ENCODE results near the gene GAMT. TPM values are rescaled to one million over a fixed set of nuclear protein-coding genes. Genes with fewer than 3 reads are reported as not detected.
A peak's percentile ranks its signal among the peaks of the same experiment; 100 is the strongest.

Gene GAMT
- total and polyA plus RNA-seq, 8 donors, result 5.9 to 26.1 (median 23.3) TPM

DNA sequence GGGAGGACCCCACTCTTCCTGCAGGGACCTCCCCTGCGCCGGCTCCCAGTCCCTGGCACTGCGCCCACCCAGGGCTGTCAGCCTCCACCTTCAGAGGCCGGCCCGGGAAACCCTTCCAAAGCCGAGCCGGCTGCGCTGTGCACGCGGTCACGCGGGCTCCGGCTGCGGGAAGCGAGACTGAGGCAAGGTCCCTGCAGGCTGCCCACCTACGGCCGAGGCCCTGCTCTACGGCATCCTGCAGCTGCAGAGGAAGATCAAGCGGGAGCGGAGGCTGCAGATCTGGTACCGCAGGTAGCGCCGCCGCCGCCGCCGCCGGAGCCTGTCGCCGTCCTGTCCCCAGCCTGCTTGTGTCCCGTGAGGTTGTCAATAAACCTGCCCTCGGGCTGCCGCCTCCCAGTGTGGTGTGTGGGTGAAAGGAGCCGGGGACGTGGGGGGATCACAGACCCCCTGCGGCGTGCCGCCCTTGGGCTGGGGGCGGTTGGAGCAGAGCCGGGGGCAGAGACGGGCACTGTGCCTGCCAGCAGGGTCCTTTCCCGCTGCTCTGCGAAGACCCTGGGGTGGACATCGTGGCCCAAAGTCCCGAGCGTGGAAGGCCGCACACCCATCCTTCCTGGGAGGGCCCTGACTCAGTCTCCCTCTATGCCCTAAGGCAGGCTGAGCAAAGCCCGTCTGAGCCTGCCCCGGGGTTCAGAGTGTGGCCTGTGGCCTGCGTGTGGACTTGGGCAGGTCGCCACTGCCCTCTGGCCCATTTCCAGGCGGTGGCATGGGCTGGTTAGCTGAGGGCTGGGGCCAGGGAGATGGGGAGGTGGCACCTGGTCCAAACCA is 5.9 kb downstream of the GAMT start:
- no peak overlapping the region for H3K4me3 ChIP-seq
- H3K4me1 ChIP-seq, result peaks cover 2 to 3% of the 10 kb centered on the region in 2 donors
- TF ChIP-seq, protein P1, sequence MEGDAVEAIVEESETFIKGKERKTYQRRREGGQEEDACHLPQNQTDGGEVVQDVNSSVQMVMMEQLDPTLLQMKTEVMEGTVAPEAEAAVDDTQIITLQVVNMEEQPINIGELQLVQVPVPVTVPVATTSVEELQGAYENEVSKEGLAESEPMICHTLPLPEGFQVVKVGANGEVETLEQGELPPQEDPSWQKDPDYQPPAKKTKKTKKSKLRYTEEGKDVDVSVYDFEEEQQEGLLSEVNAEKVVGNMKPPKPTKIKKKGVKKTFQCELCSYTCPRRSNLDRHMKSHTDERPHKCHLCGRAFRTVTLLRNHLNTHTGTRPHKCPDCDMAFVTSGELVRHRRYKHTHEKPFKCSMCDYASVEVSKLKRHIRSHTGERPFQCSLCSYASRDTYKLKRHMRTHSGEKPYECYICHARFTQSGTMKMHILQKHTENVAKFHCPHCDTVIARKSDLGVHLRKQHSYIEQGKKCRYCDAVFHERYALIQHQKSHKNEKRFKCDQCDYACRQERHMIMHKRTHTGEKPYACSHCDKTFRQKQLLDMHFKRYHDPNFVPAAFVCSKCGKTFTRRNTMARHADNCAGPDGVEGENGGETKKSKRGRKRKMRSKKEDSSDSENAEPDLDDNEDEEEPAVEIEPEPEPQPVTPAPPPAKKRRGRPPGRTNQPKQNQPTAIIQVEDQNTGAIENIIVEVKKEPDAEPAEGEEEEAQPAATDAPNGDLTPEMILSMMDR (IDR thresholded peaks at IDR 0.05), result no peak
- H3K9me3 ChIP-seq, result no peaks in the 10 kb centered on the region
- ATAC-seq (no peak), DNase-seq (peak in 1 of 4 donors; percentile 81)
- peaks cover 0 to 27% of the 10 kb centered on the region in 2 donors for H3K27me3 ChIP-seq
- no peak overlapping the region for H3K27ac ChIP-seq
- intact Hi-C loops (cut with DNase I), result no loop called here
- peaks cover 0 to 51% of the 10 kb centered on the region in 2 donors for H3K36me3 ChIP-seq

DNA sequence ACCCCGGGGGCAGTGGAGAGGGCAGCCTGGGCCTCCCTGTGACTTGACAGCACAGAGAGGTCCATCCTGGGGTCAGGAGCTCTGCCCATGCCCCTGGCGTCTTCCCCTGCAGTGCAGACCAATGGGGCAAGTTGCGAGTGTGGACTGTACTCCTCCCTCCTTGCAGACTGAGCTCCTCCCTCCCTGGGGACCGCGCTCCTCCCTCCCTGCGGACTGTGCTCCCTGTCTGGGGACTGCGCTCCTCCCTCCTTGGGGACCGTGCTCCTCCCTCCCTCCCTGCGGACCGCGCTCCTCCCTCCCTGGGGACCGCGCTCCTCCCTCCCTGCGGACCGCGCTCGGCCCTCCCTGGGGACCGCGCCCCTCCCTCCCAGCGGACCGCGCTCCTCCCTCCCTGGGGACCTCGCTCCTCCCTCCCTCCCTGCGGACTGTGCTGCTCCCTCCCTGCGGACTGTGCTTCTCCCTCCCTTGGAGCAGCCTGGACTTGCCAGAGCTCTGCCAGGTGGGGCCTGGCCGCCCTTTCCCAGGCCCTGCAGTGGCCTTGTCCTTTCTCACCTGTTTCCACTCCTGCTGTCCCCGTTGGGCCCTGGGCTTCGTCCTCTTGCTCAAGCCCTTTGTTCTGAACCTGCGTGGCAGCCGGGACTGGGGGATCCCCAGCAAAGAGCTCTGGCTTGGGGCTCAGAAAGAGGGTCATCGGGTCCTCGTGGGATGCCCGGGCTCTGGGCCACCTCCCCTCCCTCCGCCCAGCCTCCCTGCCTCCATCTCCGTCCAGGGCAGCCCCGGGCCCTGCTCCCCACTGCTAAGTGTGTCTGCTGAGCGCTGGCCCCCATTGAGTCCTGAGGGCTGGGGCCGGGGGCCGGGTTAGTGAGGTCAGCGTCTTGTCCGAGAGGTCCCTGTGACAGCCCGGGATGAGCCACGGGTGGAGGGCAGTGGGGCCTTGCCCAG is 6.8 kb downstream of the GAMT start:
- DNase-seq (no peak), ATAC-seq (no peak)
- H3K4me3 ChIP-seq, result no peak overlapping the region
- no peaks in the 10 kb centered on the region for H3K4me1 ChIP-seq
- peaks cover 0 to 18% of the 10 kb centered on the region in 2 donors for H3K27me3 ChIP-seq
- H3K27ac ChIP-seq, result no peak overlapping the region
- no peaks in the 10 kb centered on the region for H3K9me3 ChIP-seq
- H3K36me3 ChIP-seq, result peaks cover 0 to 59% of the 10 kb centered on the region in 2 donors
- intact Hi-C loops (cut with DNase I), result no loop called here
- TF ChIP-seq, protein P1 (IDR thresholded peaks at IDR 0.05), result no peak

DNA sequence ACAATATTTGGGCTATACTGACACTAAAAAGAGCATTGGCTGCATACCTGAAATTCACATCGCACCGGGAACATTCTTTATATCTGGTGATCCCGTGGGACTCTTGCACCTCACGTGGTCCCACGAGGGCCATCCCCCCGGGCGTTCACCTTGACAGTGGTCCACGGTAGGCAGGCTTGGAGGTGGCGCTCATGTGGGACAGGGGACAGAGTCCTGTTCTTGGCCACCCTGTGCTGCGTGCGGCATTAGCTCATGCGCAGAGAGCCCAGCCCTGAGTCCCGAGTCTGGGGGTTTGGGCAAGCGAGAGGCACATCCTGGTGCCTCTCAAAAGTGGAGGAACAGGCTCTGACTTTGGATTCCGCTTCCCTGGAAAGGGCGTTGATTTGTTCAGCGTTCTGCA is 7.5 kb downstream of the GAMT start:
- DNase-seq, result no peak
- ATAC-seq, result no peak
- H3K36me3 ChIP-seq, result peaks cover 0 to 66% of the 10 kb centered on the region in 2 donors
- no peaks in the 10 kb centered on the region for H3K4me1 ChIP-seq
- H3K4me3 ChIP-seq, result no peak overlapping the region
- H3K9me3 ChIP-seq, result no peaks in the 10 kb centered on the region
- H3K27ac ChIP-seq, result no peak overlapping the region
- peaks cover 0 to 11% of the 10 kb centered on the region in 2 donors for H3K27me3 ChIP-seq
- intact Hi-C loops (cut with DNase I), result no loop called here
- TF ChIP-seq, protein P1 (IDR thresholded peaks at IDR 0.05), result no peak

DNA sequence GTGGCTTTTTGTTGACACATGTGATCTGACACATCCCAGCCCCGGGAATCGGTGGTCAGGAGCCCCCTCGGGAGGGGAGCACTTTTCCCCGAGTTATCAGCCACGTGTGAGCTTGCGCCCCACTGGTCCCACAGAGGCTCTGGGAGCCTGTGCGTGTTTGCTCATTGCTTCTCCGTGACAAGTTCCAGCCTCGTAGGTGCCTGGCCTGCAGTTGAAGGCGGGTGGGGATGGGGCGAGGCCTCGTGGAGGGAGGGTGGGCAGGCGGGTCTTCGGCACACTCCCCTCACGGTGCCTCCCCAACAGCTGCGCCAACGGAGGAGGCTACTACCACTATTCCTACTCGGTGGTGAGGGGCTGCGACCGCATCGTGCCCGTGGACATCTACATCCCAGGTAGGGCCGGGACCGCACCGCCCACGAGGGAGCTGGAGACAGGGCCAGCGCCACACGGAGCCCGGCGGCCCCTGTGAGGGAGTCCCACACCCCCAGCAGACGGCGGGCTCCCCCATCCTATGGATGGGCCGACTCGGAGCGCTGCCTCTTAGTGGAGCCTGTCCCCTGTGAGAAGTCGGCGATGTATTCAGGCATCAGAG is 8.3 kb downstream of the GAMT start:
- H3K27ac ChIP-seq, result no peak overlapping the region
- TF ChIP-seq, protein P1 (IDR thresholded peaks at IDR 0.05), result no peak
- peaks cover 0 to 74% of the 10 kb centered on the region in 2 donors for H3K36me3 ChIP-seq
- peaks cover 0 to 5% of the 10 kb centered on the region in 2 donors for H3K27me3 ChIP-seq
- no peaks in the 10 kb centered on the region for H3K4me1 ChIP-seq
- intact Hi-C loops (cut with DNase I), result no loop called here
- no peak overlapping the region for H3K4me3 ChIP-seq
- no peak for DNase-seq
- H3K9me3 ChIP-seq, result no peaks in the 10 kb centered on the region
- no peak for ATAC-seq
